ENCODE measurements around the gene MAN1A1. TPM values are rescaled to one million over a fixed set of nuclear protein-coding genes. Genes with fewer than 3 reads are reported as not detected.

Gene MAN1A1
- total RNA-seq, 2 donors from 2014 or later = 85.4 to 109 TPM

DNA sequence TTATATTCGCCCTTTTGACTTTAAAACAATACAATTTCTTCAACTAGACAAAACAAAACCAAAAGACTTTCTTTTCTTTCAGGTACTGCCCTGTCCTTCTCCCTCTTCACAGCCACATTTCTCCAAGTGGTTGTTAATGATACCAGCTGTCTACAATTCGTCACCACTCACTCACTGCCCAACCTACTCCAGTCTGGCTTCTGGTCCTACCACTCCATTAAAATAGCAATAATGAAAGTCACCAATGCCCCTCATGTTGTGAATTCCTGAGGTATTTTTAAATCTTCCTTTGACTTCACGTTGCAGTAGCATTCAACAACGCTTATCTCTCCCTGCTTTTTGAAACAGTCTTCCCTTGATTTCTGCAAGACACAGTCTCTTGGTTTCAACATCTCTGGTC lies 11.6 kb upstream of the MAN1A1 start:
- intact Hi-C loops (cut with DNase I) = no loop called here
- TF ChIP-seq, protein P1, sequence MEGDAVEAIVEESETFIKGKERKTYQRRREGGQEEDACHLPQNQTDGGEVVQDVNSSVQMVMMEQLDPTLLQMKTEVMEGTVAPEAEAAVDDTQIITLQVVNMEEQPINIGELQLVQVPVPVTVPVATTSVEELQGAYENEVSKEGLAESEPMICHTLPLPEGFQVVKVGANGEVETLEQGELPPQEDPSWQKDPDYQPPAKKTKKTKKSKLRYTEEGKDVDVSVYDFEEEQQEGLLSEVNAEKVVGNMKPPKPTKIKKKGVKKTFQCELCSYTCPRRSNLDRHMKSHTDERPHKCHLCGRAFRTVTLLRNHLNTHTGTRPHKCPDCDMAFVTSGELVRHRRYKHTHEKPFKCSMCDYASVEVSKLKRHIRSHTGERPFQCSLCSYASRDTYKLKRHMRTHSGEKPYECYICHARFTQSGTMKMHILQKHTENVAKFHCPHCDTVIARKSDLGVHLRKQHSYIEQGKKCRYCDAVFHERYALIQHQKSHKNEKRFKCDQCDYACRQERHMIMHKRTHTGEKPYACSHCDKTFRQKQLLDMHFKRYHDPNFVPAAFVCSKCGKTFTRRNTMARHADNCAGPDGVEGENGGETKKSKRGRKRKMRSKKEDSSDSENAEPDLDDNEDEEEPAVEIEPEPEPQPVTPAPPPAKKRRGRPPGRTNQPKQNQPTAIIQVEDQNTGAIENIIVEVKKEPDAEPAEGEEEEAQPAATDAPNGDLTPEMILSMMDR (IDR thresholded peaks at IDR 0.05) = no peak
- no peak for TF ChIP-seq POLR2A (IDR thresholded peaks at IDR 0.05)
- Histone ChIP-seq H3K4me1 (no peaks in the 10 kb centered on the region), H3K9me3 (no peaks in the 10 kb centered on the region), H3K36me3 (replicated peaks in 1 of 2; ENCODE audit: insufficient read depth in 1 of 2, low read depth in 2 of 2) (no peaks in the 10 kb centered on the region), H3K27me3 (no peaks in the 10 kb centered on the region), H3K4me3 (no peak overlapping the region), H3K27ac (no peak overlapping the region)
- no peak for DNase-seq
- ATAC-seq = no peak
- WGBS, 2 donors = 91 to 92% methylated on average over 4 of the region's 4 CpGs

DNA sequence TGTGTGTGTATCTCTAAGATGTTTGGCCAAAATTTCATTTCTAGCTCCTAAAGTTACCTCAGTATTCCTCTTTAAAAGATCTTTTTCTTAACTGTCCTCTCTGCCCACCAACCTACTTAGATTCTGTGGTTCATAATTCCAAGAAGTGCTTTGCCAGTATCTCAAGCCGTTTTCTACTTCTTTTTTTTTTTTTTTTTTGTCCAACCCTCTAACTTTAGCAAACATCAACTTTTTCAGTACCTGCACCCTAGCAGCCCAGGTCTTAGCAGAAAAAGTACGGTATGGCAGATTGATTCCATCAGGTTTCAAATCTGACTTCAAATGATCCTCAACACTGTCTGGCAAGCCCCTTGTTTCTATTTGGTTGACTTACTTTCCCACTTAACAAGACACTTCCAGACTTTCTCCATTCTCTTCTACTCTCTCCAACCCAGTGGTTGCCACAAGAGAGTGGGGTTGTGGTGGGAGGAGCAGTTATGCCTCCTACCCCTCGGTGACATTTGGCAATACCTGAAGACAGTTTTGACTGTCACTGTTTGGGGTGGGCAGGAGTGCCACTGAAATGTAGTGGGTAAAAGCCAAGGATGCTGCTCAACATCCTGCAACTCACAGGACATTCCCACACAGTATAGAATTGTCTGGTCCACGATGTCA lies 10.8 kb upstream of the MAN1A1 start:
- no peaks in the 10 kb centered on the region for H3K36me3 ChIP-seq (replicated peaks in 1 of 2; ENCODE audit: insufficient read depth in 1 of 2, low read depth in 2 of 2)
- DNase-seq (no peak), ATAC-seq (no peak)
- no peaks in the 10 kb centered on the region for H3K27me3 ChIP-seq
- intact Hi-C loops (cut with DNase I) = no loop called here
- H3K4me3 ChIP-seq = no peak overlapping the region
- TF ChIP-seq, protein P1 (IDR thresholded peaks at IDR 0.05) = no peak
- TF ChIP-seq POLR2A (IDR thresholded peaks at IDR 0.05) = no peak
- H3K4me1 ChIP-seq = peaks cover 2% of the 10 kb centered on the region
- 60 to 92% methylated on average over 4 of the region's 4 CpGs for WGBS, 2 donors
- H3K9me3 ChIP-seq = no peaks in the 10 kb centered on the region
- no peak overlapping the region for H3K27ac ChIP-seq

DNA sequence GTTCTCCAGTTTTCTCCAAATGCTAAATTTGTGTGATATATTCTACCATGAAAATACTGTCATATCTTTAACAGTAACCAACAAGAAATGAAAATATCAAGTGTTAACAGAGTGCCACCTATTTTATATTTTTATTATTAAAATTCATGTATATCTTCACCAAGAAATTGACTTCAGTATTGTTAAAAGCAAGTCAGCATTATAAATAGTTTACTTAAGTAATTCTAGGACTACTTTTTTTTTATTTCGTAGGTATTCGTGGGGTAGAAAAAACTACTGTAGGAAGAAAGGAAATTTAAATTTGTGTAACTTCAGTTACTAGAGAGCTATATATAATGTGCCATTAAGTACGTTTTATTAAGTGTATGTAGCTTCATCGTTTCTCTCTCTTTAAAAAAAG lies 6.3 kb upstream of the MAN1A1 start:
- WGBS, 2 donors = 90 to 93% methylated on average over 4 of the region's 4 CpGs
- DNase-seq (no peak), ATAC-seq (no peak)
- peaks cover 23% of the 10 kb centered on the region for H3K4me1 ChIP-seq
- H3K9me3 ChIP-seq = no peaks in the 10 kb centered on the region
- no peak for TF ChIP-seq POLR2A (IDR thresholded peaks at IDR 0.05)
- TF ChIP-seq, protein P1 (IDR thresholded peaks at IDR 0.05) = no peak
- H3K36me3 ChIP-seq (replicated peaks in 1 of 2; ENCODE audit: insufficient read depth in 1 of 2, low read depth in 2 of 2) = no peaks in the 10 kb centered on the region
- intact Hi-C loops (cut with DNase I) = no loop called here
- no peaks in the 10 kb centered on the region for H3K27me3 ChIP-seq
- H3K4me3 ChIP-seq = no peak overlapping the region
- no peak overlapping the region for H3K27ac ChIP-seq

DNA sequence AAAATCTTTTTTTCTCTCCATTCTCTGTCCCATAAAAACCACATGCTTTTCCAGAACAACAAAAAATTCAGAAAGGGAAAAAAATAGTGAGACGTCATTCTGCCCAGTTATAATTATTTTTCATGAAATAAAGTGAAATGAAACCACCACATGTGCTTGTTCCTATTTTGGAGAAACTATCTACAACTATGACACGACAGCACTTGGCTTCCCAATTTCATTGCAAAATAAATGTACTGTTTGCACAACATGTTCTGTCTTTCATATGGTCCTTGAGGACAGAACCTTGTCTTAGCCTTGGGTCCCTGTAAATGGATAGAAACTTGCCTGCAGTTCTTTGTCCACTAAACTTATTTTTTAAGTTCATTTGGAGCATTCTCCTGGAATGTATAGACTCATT lies 5.6 kb upstream of the MAN1A1 start:
- Histone ChIP-seq H3K27me3 (no peaks in the 10 kb centered on the region), H3K4me1 (peaks cover 23% of the 10 kb centered on the region), H3K27ac (peak overlapping the region in 1 of 4 donors; percentile 50), H3K9me3 (no peaks in the 10 kb centered on the region), H3K36me3 (replicated peaks in 1 of 2; ENCODE audit: insufficient read depth in 1 of 2, low read depth in 2 of 2) (no peaks in the 10 kb centered on the region), H3K4me3 (no peak overlapping the region)
- ATAC-seq = peak; percentile 39
- WGBS, 2 donors = 44 to 50% methylated on average over 2 of the region's 2 CpGs
- no peak for TF ChIP-seq POLR2A (IDR thresholded peaks at IDR 0.05)
- intact Hi-C loops (cut with DNase I) = no loop called here
- peak in 1 of 4 donors; percentile 54 for DNase-seq

DNA sequence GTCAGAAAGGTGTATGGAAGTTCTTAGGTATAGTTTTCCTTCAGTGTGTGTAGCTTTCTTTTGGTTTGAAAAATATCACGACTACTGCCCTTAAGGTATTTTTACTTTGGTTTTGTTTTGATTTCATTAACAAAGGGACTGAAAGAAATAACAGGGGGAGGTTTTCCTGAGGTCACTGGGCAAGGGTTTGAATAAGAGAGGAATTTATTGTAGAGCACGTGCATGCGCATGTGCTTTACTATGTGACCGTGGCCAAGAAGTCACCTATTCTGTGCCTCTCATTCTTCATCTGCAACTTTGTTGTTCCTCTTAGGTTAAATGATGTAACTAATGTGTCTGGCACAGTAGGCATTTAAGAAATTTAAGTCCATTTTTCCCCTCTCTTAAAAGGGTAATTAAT lies 4.1 kb upstream of the MAN1A1 start:
- intact Hi-C loops (cut with DNase I) = no loop called here
- Histone ChIP-seq H3K27ac (no peak overlapping the region), H3K4me1 (peaks cover 23% of the 10 kb centered on the region), H3K36me3 (replicated peaks in 1 of 2; ENCODE audit: insufficient read depth in 1 of 2, low read depth in 2 of 2) (no peaks in the 10 kb centered on the region), H3K27me3 (no peaks in the 10 kb centered on the region), H3K9me3 (no peaks in the 10 kb centered on the region), H3K4me3 (no peak overlapping the region)
- 86 to 88% methylated on average over 4 of the region's 4 CpGs for WGBS, 2 donors
- TF ChIP-seq, protein P1 (IDR thresholded peaks at IDR 0.05) = no peak
- no peak for TF ChIP-seq POLR2A (IDR thresholded peaks at IDR 0.05)
- ATAC-seq = no peak
- no peak for DNase-seq

All from body of pancreas (tissue), 4 donors.